Ovary (tissue), 3 donors: ENCODE results near the gene ACE.

ENCODE experiments used
- EP300 ChIP-seq: sonication (generic); formaldehyde crosslinking; IDR thresholded peaks from one replicate; pipeline ENCODE4 v1.6.1; 2017; ENCODE audit warnings: antibody characterized with exemption
- POLR2A ChIP-seq: fragments of 450-650 bp; IDR thresholded peaks from one replicate; pipeline ENCODE4 v1.6.1; 2017; ENCODE audit warnings: antibody characterized with exemption, mild to moderate bottlenecking, moderate library complexity
- TF ChIP-seq, protein P1 (sequence below), 3 donors: fragments of 450-650 bp in 2 of 3; fragments of 200-600 bp in 1 of 3; IDR thresholded peaks; one replicate each; pipeline versions ENCODE4 v1.5.1 to v1.8.0; 2016 to 2022; ENCODE audit warnings: antibody characterized with exemption in 3 of 3, mild to moderate bottlenecking in 1 of 3
- donor health status: DM: no; HTN: no; CAD: no.

DNA sequence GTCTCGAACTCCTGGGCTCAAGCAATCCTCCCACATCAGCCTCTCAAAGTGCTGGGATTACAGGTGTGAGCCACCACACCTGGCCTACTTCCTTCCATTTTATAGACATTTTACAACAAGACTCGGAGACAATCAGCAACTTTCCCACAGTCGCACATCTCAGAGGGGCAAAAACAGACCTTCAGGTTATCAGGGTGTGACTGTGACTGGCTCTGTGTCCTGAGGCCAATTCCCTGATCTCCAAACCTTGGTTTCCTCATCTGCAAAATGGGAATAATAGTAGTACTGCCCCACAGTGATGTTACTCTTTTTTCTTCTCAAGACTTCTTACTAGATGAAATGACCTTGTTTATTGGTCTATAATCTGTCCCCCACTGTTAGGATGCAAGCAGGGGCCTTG, 35.5 kb downstream of the ACE start:
- TF ChIP-seq POLR2A (no peak), EP300 (no peak)
- TF ChIP-seq, protein P1, sequence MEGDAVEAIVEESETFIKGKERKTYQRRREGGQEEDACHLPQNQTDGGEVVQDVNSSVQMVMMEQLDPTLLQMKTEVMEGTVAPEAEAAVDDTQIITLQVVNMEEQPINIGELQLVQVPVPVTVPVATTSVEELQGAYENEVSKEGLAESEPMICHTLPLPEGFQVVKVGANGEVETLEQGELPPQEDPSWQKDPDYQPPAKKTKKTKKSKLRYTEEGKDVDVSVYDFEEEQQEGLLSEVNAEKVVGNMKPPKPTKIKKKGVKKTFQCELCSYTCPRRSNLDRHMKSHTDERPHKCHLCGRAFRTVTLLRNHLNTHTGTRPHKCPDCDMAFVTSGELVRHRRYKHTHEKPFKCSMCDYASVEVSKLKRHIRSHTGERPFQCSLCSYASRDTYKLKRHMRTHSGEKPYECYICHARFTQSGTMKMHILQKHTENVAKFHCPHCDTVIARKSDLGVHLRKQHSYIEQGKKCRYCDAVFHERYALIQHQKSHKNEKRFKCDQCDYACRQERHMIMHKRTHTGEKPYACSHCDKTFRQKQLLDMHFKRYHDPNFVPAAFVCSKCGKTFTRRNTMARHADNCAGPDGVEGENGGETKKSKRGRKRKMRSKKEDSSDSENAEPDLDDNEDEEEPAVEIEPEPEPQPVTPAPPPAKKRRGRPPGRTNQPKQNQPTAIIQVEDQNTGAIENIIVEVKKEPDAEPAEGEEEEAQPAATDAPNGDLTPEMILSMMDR (IDR thresholded peaks at IDR 0.05), result no peak
